Transverse colon (tissue), 4 donors: ENCODE measurements around the gene TMEM170B. TPM values are rescaled to one million over a fixed set of nuclear protein-coding genes. Genes with fewer than 3 reads are reported as not detected.

Experiments used
- DNase-seq: peaks from one replicate; pipeline ENCODE4 v3.0.0-alpha.2; 2019
- H3K27ac ChIP-seq, 4 donors: fragments of 200-600 bp; sonication (generic); 2 replicates each; pipeline ENCODE4 v1.5.1; 2016 to 2018; ENCODE audit warnings: inconsistent platforms in 4 of 4
- H3K27me3 ChIP-seq: fragments of 200-600 bp; sonication (generic); 2 replicates; pipeline ENCODE4 v1.5.1; 2017; ENCODE audit warnings: inconsistent platforms
- H3K36me3 ChIP-seq, 4 donors: fragments of 200-600 bp; sonication (generic); 2 replicates each; pipeline ENCODE4 v1.5.1; 2017 to 2019; ENCODE audit warnings: inconsistent platforms in 4 of 4
- H3K4me1 ChIP-seq, 4 donors: fragments of 200-600 bp; sonication (generic); 2 replicates each; pipeline ENCODE4 v1.5.1; 2017 to 2020; ENCODE audit warnings: inconsistent platforms in 4 of 4
- H3K4me3 ChIP-seq, 4 donors: fragments of 200-600 bp; sonication (generic); 1 replicate in 1 of 4; 2 replicates in 3 of 4; pipeline versions ENCODE4 v1.5.1 to v1.6.1; 2017 to 2019; ENCODE audit warnings: inconsistent platforms in 4 of 4
- H3K9me3 ChIP-seq, 2 donors: fragments of 200-600 bp; sonication (generic); 2 replicates each; pipeline ENCODE4 v1.5.1; 2017 to 2019; ENCODE audit warnings: inconsistent platforms in 2 of 2
- CTCF ChIP-seq, 5 experiments: fragments of 200-600 bp in 3 of 5; fragments of 450-650 bp in 2 of 5; sonication (generic) in 3 of 5; IDR thresholded peaks; 1 replicate in 2 of 5; 2 replicates in 3 of 5; pipeline ENCODE4 v1.5.1; 2016 to 2017; ENCODE audit warnings: antibody characterized with exemption in 5 of 5, inconsistent platforms in 3 of 5, mild to moderate bottlenecking in 2 of 5, moderate library complexity in 1 of 5
- EP300 ChIP-seq: sonication (generic); formaldehyde crosslinking; IDR thresholded peaks from one replicate; pipeline ENCODE4 v1.6.1; 2017; ENCODE audit warnings: antibody characterized with exemption, low read depth
- POLR2A ChIP-seq: fragments of 450-650 bp; IDR thresholded peaks from one replicate; pipeline ENCODE4 v1.6.1; 2016; ENCODE audit warnings: antibody characterized with exemption, mild to moderate bottlenecking, moderate library complexity
- POLR2AphosphoS5 ChIP-seq, 3 donors: sonication (generic); formaldehyde crosslinking; IDR thresholded peaks; one replicate each; pipeline ENCODE4 v1.6.1; 2016; ENCODE audit warnings: antibody characterized with exemption in 3 of 3
- WGBS, 2 donors: methylation state at CpG; one replicate each; pipeline ENCODE4 v1.1.5; 2018; ENCODE audit warnings: low coverage in 1 of 2; 5-methylcytosine and 5-hydroxymethylcytosine counted together
- in situ Hi-C, 4 donors: fragments of 200-750 bp; cut with MboI; loops; one replicate each; pipeline versions ENCODE4 v1.15.0 to v1.15.1; 2017; ENCODE audit warnings: low sequenced_read_pairs in 3 of 4, low pct_ligation_motif_present in 1 of 4, low pct_unique_long_range_greater_than_20kb in 1 of 4
- intact Hi-C: fragments of 100-400 bp; cut with DNase I; formaldehyde crosslinking; loops from one replicate; pipeline ENCODE4 v1.15.1; 2023; ENCODE audit warnings: low total_unique reads
- total RNA-seq, 4 donors: library from RNA; depleted of rRNA; stranded (reverse); fragments of >200 nt; gene quantifications; one replicate each; pipeline ENCODE4 v1.1.0, GENCODE V29; 2016

The TMEM170B gene
- total RNA-seq, 4 donors from 2014 or later, result 1.6 to 8.0 (median 3.0) TPM

GRCh38 chr6:11593096-11593495 is 55.5 kb downstream of the TMEM170B start:
- no peaks in the 10 kb centered on the region for H3K27me3 ChIP-seq
- DNase-seq, result no peak
- H3K4me1 ChIP-seq, result no peaks in the 10 kb centered on the region
- intact Hi-C loops, result no loop called here
- in situ Hi-C loops, result loop anchor here in 1 of 4 donors (25.0 kb wide), 1 partner anchor 1294 kb away; no protein-coding TSS in a partner anchor
- 87 to 90% methylated on average over 2 to 9 of the region's 9 CpGs for WGBS, 2 donors
- H3K27ac ChIP-seq, result no peak overlapping the region
- H3K4me3 ChIP-seq, result no peak overlapping the region
- TF ChIP-seq EP300 (no peak), POLR2A (no peak)
- H3K36me3 ChIP-seq, result no peaks in the 10 kb centered on the region
- H3K9me3 ChIP-seq, result no peaks in the 10 kb centered on the region

GRCh38 chr6:11595903-11596302 is 58.4 kb downstream of the TMEM170B start:
- in situ Hi-C loops, result loop anchor here in 1 of 4 donors (25.0 kb wide), 1 partner anchor 1291 kb away; no protein-coding TSS in a partner anchor
- WGBS, 2 donors, result 71 to 85% methylated on average over 1 to 4 of the region's 4 CpGs

GRCh38 chr6:11596640-11597237 is 59.2 kb downstream of the TMEM170B start:
- in situ Hi-C loops, result loop anchor here in 1 of 4 donors (25.0 kb wide), 1 partner anchor 1291 kb away; no protein-coding TSS in a partner anchor

More at GRCh38 chr6:11595903-11596302, 58.4 kb downstream of the TMEM170B start:
- Histone ChIP-seq H3K4me1 (no peaks in the 10 kb centered on the region), H3K27me3 (no peaks in the 10 kb centered on the region), H3K27ac (no peak overlapping the region), H3K36me3 (no peaks in the 10 kb centered on the region), H3K4me3 (no peak overlapping the region), H3K9me3 (no peaks in the 10 kb centered on the region)
- peak in 2 of 5 experiments; percentile 4 to 10 for TF ChIP-seq CTCF (IDR thresholded peaks at IDR 0.05)
- no peak for TF ChIP-seq POLR2AphosphoS5 (IDR thresholded peaks at IDR 0.05)
- intact Hi-C loops, result no loop called here
- DNase-seq, result no peak

GRCh38 chr6:11598687-11599086 is 61.1 kb downstream of the TMEM170B start:
- Histone ChIP-seq H3K36me3 (no peaks in the 10 kb centered on the region), H3K27me3 (no peaks in the 10 kb centered on the region), H3K4me3 (no peak overlapping the region), H3K9me3 (no peaks in the 10 kb centered on the region), H3K4me1 (no peaks in the 10 kb centered on the region), H3K27ac (no peak overlapping the region)
- DNase-seq, result no peak
- in situ Hi-C loops (loop anchor here in 1 of 4 donors (25.0 kb wide), 1 partner anchor 1289 kb away; no protein-coding TSS in a partner anchor), intact Hi-C loops (no loop called here)
- TF ChIP-seq POLR2A (no peak), CTCF (IDR thresholded peaks at IDR 0.05) (no peak), EP300 (no peak), POLR2AphosphoS5 (IDR thresholded peaks at IDR 0.05) (no peak)
- 59 to 66% methylated on average over 8 of the region's 8 CpGs for WGBS, 2 donors

More at GRCh38 chr6:11596640-11597237, 59.2 kb downstream of the TMEM170B start:
- intact Hi-C loops, result no loop called here
- Histone ChIP-seq H3K4me3 (no peak overlapping the region), H3K36me3 (no peaks in the 10 kb centered on the region), H3K27me3 (no peaks in the 10 kb centered on the region), H3K4me1 (no peaks in the 10 kb centered on the region), H3K9me3 (no peaks in the 10 kb centered on the region), H3K27ac (no peak overlapping the region)
- 77 to 81% methylated on average over 8 of the region's 8 CpGs for whole genome bisulfite sequencing, 2 donors
- no peak for TF ChIP-seq CTCF (IDR thresholded peaks at IDR 0.05)
- no peak for TF ChIP-seq POLR2A
- TF ChIP-seq POLR2AphosphoS5 (IDR thresholded peaks at IDR 0.05), result no peak
- no peak for TF ChIP-seq EP300
- DNase-seq, result no peak

- no peak overlapping the region for H3K27ac ChIP-seq
- WGBS, 2 donors, result 79 to 84% methylated on average over 7 of the region's 7 CpGs
- in situ Hi-C loops (no loop called here), intact Hi-C loops (no loop called here)
- H3K4me3 ChIP-seq, result no peak overlapping the region
- H3K36me3 ChIP-seq, result no peaks in the 10 kb centered on the region
- H3K9me3 ChIP-seq, result no peaks in the 10 kb centered on the region
- H3K27me3 ChIP-seq, result no peaks in the 10 kb centered on the region
- TF ChIP-seq CTCF (IDR thresholded peaks at IDR 0.05), result no peak
- no peak for TF ChIP-seq EP300
- TF ChIP-seq POLR2AphosphoS5 (IDR thresholded peaks at IDR 0.05), result no peak
- TF ChIP-seq POLR2A, result no peak
- H3K4me1 ChIP-seq, result peaks cover 0 to 4% (median 0%) of the 10 kb centered on the region in 4 donors
- no peak for DNase-seq
Measured at GRCh38 chr6:11600251-11600650, 62.7 kb downstream of the TMEM170B start.
